ENCODE results near the gene GNA12.
A peak's percentile ranks its signal among the peaks of the same experiment; 100 is the strongest.

The GNA12 gene

GRCh38 chr7:2804227-2804763 is 39.8 kb downstream of the GNA12 start:
- TF ChIP-seq CTCF (IDR thresholded peaks at IDR 0.05; ENCODE audit: low read length, missing control alignments) = no peak
- no peak for DNase-seq (ENCODE audit: low read depth)
- no peak overlapping the region for H3K4me3 ChIP-seq (replicated peaks; ENCODE audit: low read depth, low read length)

- no peak for TF ChIP-seq CTCF (IDR thresholded peaks at IDR 0.05; ENCODE audit: low read length, missing control alignments)
- no peak overlapping the region for H3K4me3 ChIP-seq (replicated peaks; ENCODE audit: low read depth, low read length)
- DNase-seq (ENCODE audit: low read depth) = no peak
Observed at GRCh38 chr7:2803755-2804154, 40.4 kb downstream of the GNA12 start.

- TF ChIP-seq CTCF (IDR thresholded peaks at IDR 0.05; ENCODE audit: low read length, missing control alignments) = no peak
- peak overlapping the region; percentile 34 for H3K4me3 ChIP-seq (replicated peaks; ENCODE audit: low read depth, low read length)
- DNase-seq (ENCODE audit: low read depth) = no peak
Observed at GRCh38 chr7:2803342-2803692, 40.8 kb downstream of the GNA12 start.

GRCh38 chr7:2802504-2803341 is 41.4 kb downstream of the GNA12 start:
- peak; percentile 68 for DNase-seq (ENCODE audit: low read depth)
- H3K4me3 ChIP-seq (replicated peaks; ENCODE audit: low read depth, low read length) = peak overlapping the region; percentile 34
- TF ChIP-seq CTCF (IDR thresholded peaks at IDR 0.05; ENCODE audit: low read length, missing control alignments) = no peak

- TF ChIP-seq CTCF (IDR thresholded peaks at IDR 0.05; ENCODE audit: low read length, missing control alignments) = no peak
- no peak overlapping the region for H3K4me3 ChIP-seq (replicated peaks; ENCODE audit: low read depth, low read length)
- DNase-seq (ENCODE audit: low read depth) = peak; percentile 63
Observed at GRCh38 chr7:2802101-2802500, 42.0 kb downstream of the GNA12 start.

- DNase-seq (ENCODE audit: low read depth) = peak; percentile 89
- H3K4me3 ChIP-seq (replicated peaks; ENCODE audit: low read depth, low read length) = no peak overlapping the region
- TF ChIP-seq CTCF (IDR thresholded peaks at IDR 0.05; ENCODE audit: low read length, missing control alignments) = no peak
Observed at GRCh38 chr7:2800931-2801688, 43.0 kb downstream of the GNA12 start.
